Middle frontal gyrus (tissue), 1 donor: ENCODE measurements around the gene DLG3.
"Not testable (repeated sequence)": the region's sequence is repeated elsewhere in the genome, so short reads cannot be mapped to it uniquely, and the experiment has no call there.

Experiments used
- DNase-seq: peaks from one replicate; pipeline ENCODE4 v3.0.0-alpha.2; 2015; ENCODE audit warnings: low spot score; ENCODE audit errors: extremely low spot score

Gene DLG3

DNA sequence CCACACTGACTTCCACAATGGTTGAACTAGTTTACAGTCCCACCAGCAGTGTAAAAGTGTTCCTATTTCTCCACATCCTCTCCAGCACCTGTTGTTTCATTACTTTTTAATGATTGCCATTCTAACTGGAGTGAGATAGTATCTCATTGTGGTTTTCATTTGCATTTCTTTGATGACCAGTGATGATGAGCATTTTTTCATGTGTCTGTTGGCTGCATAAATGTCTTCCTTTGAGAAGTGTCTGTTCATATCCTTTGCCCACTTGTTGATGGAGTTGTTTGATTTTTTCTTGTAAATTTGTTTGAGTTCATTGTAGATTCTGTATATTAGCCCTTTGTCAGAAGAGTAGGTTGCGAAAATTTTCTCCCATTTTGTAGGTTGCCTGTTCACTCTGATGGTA is 71.1 kb downstream of the DLG3 start:
- DNase-seq: not testable (repeated sequence)

- DNase-seq: no peak
Observed at GRCh38 chrX:70525733-70526132, 81.1 kb downstream of the DLG3 start.

DNA sequence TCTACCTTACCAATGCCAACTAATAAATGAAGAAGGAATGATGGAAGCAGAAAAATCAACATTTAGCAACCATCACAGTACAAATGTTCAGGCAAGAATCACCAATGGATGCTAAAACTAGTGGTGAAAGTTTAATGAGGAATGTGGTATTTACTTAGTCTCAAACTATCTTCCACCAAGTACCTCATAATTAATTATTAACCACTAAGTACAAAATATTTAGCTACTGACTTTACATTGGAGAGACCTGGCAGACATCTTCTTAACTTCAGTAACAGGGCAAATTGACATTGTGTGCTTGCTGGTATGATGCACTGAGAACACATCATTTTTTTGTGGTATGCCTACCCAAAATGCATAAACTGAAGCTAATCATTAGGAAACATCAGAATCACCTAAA is 82.4 kb downstream of the DLG3 start:
- no peak for DNase-seq

GRCh38 chrX:70527610-70528345 is 83.1 kb downstream of the DLG3 start:
- DNase-seq: no peak

- no peak for DNase-seq
Observed at GRCh38 chrX:70535198-70535597, 90.6 kb downstream of the DLG3 start.

- no peak for DNase-seq
Observed at GRCh38 chrX:70549429-70549828, 104.8 kb downstream of the DLG3 start.

- no peak for DNase-seq
Observed at GRCh38 chrX:70552130-70552704, 107.6 kb downstream of the DLG3 start.

DNA sequence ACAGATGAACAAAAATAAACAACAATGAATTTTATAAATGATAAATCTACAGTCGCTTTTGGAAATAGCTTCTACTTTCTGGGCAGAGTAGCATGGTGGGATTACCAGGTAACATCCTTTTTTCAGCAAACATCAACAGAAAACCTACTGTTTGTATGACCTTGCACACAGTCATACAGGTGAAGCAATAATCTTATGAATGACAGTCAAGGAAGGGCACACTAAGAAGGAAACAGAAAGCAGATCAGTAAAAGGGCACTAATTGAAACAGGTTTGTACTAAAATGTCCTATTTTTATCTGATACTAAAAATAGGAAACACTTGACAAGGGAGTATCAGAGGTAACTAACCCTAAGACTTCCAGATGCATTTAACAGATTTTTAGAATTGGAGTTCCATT is 108.9 kb downstream of the DLG3 start:
- DNase-seq: no peak

- no peak for DNase-seq
Observed at GRCh38 chrX:70554081-70554480, 109.4 kb downstream of the DLG3 start.

GRCh38 chrX:70554523-70554922 is 109.9 kb downstream of the DLG3 start:
- no peak for DNase-seq

DNA sequence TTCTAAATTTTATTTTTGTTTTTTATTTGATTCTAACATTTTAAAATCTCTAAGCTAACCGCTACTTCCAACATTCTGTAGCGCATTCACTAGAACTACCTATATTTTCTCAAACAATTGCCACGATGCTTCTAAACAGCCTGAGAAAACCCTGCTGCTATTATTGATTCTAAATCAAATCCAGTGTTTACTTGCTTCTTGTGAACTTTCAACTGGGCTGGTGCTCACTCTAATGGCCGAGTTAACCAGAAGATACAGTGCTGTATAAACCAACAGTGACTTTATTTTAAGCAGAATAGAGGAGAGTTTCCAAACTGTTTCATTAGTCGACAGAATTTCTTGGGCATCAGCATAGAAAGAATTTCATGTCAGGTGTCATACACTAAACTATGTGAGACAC is 110.3 kb downstream of the DLG3 start:
- DNase-seq: no peak
